HepG2 (cell line): Measurements from ENCODE around the gene ZMPSTE24. TPM values are rescaled to one million over a fixed set of nuclear protein-coding genes. Genes with fewer than 3 reads are reported as not detected.
A peak's percentile ranks its signal among the peaks of the same experiment; 100 is the strongest.

Experiments
- ATAC-seq: fragments of 200-7000 bp; cut with Tn5 transposase; 3 replicates; pipeline ENCODE4 v1.9.1; 2020; ENCODE audit warnings: mild to moderate bottlenecking, moderate library complexity
- BruUV-seq: library from RNA; stranded (reverse); fragments of 400-500 nt; replicated peaks from 2 replicates; lab custom pipeline; 2021; lab: Mats Ljungman, UMichigan
- CTCF ChIA-PET: fragments of 300-600 bp; formaldehyde crosslinking; extraction: SDS; loops from one replicate; lab custom pipeline; 2021; ENCODE audit warnings: low total read pairs, inconsistent platforms, low intra/inter-chr PET ratio; lab: Yijun Ruan, JAX
- POLR2A ChIA-PET: fragments of 350-600 bp; sonication (Branson Sonifier 250); formaldehyde crosslinking; loops from one replicate; lab custom pipeline; 2020; ENCODE audit warnings: antibody characterized with exemption, inconsistent platforms; lab: Yijun Ruan, JAX
- DNase-seq: peaks from one replicate; pipeline ENCODE4 v3.0.0-alpha.2; 2015; ENCODE audit warnings: low spot score
- FAIRE-seq: peaks from 3 replicates; lab custom pipeline; 2011; peaks lifted over from hg19 to GRCh38; lab: Jason Lieb, UNC
- H2AFZ ChIP-seq: one replicate; pipeline ENCODE4 v1.6.1; 2011; ENCODE audit warnings: low read length, inconsistent platforms
- H3K27ac ChIP-seq: fragments of 300-600 bp; 3 replicates; pipeline ENCODE4 v1.8.0; 2011; ENCODE audit warnings: mixed run types, mild to moderate bottlenecking, mixed read lengths, low read length, inconsistent platforms; ENCODE audit not compliant: insufficient read depth; ENCODE audit errors: extremely low read length
- H3K27me3 ChIP-seq, 2 experiments: fragments of 200-600 bp in 1 of 2; 2 replicates in 1 of 2; 3 replicates in 1 of 2; pipeline versions ENCODE4 v1.6.0 to v1.8.0; 2011; ENCODE audit warnings: low read length in 2 of 2, mild to moderate bottlenecking in 2 of 2, moderate library complexity in 2 of 2, inconsistent platforms in 1 of 2; ENCODE audit not compliant: insufficient read depth in 2 of 2, control insufficient read depth in 1 of 2
- H3K36me3 ChIP-seq, 2 experiments: fragments of 200-600 bp in 1 of 2; replicated peaks in 1 of 2; 2 replicates in 1 of 2; 3 replicates in 1 of 2; pipeline versions ENCODE4 v1.5.1 to v1.8.0; 2011; ENCODE audit warnings: low read length in 2 of 2, inconsistent platforms in 1 of 2; ENCODE audit not compliant: insufficient read depth in 2 of 2, control insufficient read depth in 1 of 2
- H3K4me1 ChIP-seq: 2 replicates; pipeline ENCODE4 v1.5.1; 2012; ENCODE audit warnings: low read length, inconsistent platforms; ENCODE audit not compliant: insufficient read depth
- H3K4me2 ChIP-seq: 2 replicates; pipeline ENCODE4 v1.6.0; 2011; ENCODE audit warnings: low read depth, low read length, inconsistent platforms
- H3K4me3 ChIP-seq, 3 experiments: fragments of 200-600 bp in 1 of 3; sonication (generic), shearing (Covaris generic) in 1 of 3; replicated peaks in 1 of 3; 2 replicates each; pipeline ENCODE4 v1.5.1; 2011 to 2016; ENCODE audit warnings: low read length in 3 of 3, inconsistent platforms in 2 of 3, low read depth in 2 of 3, mild to moderate bottlenecking in 2 of 3, control low read depth in 1 of 3, mixed read lengths in 1 of 3; ENCODE audit not compliant: insufficient read depth in 1 of 3
- H3K79me2 ChIP-seq: one replicate; pipeline ENCODE4 v1.6.1; 2011; ENCODE audit warnings: low read length, inconsistent platforms; ENCODE audit not compliant: insufficient read depth
- H3K9ac ChIP-seq: 2 replicates; pipeline ENCODE4 v1.6.0; 2011; ENCODE audit warnings: mild to moderate bottlenecking, low read depth, low read length, inconsistent platforms; ENCODE audit not compliant: insufficient read depth
- H3K9me3 ChIP-seq: 2 replicates; pipeline ENCODE4 v1.5.1; 2012; ENCODE audit warnings: mild to moderate bottlenecking, low read length
- H4K20me1 ChIP-seq: 2 replicates; pipeline ENCODE4 v1.6.0; 2011; ENCODE audit warnings: inconsistent platforms, mild to moderate bottlenecking, low read length, moderate library complexity; ENCODE audit not compliant: insufficient read depth
- ADNP ChIP-seq: sonication (generic); formaldehyde crosslinking; IDR thresholded peaks from 2 replicates; pipeline ENCODE4 v1.4.0; 2020; ENCODE audit warnings: missing genetic modification reagents
- JARID2 ChIP-seq: sonication (generic); formaldehyde crosslinking; IDR thresholded peaks from 2 replicates; pipeline ENCODE4 v1.8.1; 2023; ENCODE audit warnings: missing genetic modification reagents, inconsistent platforms; ENCODE audit not compliant: insufficient replicate concordance
- POGZ ChIP-seq: sonication (generic); formaldehyde crosslinking; IDR thresholded peaks from 2 replicates; pipeline ENCODE4 v1.4.0; 2020; ENCODE audit warnings: mild to moderate bottlenecking, missing genetic modification reagents
- SALL1 ChIP-seq: sonication (generic); formaldehyde crosslinking; IDR thresholded peaks from 2 replicates; pipeline ENCODE4 v1.8.0; 2022; ENCODE audit warnings: mild to moderate bottlenecking, missing genetic modification reagents
- YEATS4 ChIP-seq: sonication (generic); formaldehyde crosslinking; IDR thresholded peaks from 2 replicates; pipeline ENCODE4 v1.4.0; 2020; ENCODE audit warnings: missing genetic modification reagents, borderline replicate concordance
- ZFP36L2 ChIP-seq: sonication (generic); formaldehyde crosslinking; IDR thresholded peaks from 2 replicates; pipeline ENCODE4 v1.4.0; 2020; ENCODE audit warnings: missing genetic modification reagents
- ZNF337 ChIP-seq: sonication (generic); formaldehyde crosslinking; IDR thresholded peaks from 2 replicates; pipeline ENCODE4 v1.5.1; 2020; ENCODE audit warnings: missing genetic modification reagents, low read depth, mild to moderate bottlenecking, borderline replicate concordance
- ZNF451 ChIP-seq: sonication (generic); formaldehyde crosslinking; IDR thresholded peaks from 2 replicates; pipeline ENCODE4 v1.5.0; 2020; ENCODE audit warnings: mild to moderate bottlenecking, missing genetic modification reagents
- WGBS: methylation state at CpG from one replicate; pipeline ENCODE4 v1.1.6; 2017; ENCODE audit warnings: low lambda C conversion rate; 5-methylcytosine and 5-hydroxymethylcytosine counted together
- in situ Hi-C: cut with HindIII; loops from 2 replicates; pipeline ENCODE4 v1.10.0; 2017; ENCODE audit warnings: low pct_unique_long_range_greater_than_20kb; ENCODE audit not compliant: extremely low pct_ligation_motif_present
- intact Hi-C: fragments of 100-400 bp; cut with micrococcal nuclease; formaldehyde crosslinking; loops from one replicate; pipeline ENCODE4 v1.10.0; 2022; ENCODE audit not compliant: unreplicated experiment
- polyA plus RNA-seq, 8 experiments: library from polyadenylated mRNA; depleted of rRNA in 3 of 8; stranded (reverse) in 7 of 8; unstranded in 1 of 8; fragments of >200 nt; fragmentation: Illumina TruSeq in 4 of 8; extraction: Trizol in 4 of 8; gene quantifications; 2 replicates each; pipeline versions ENCODE4 v1.2.1 to v1.2.3, GENCODE V29; 2011 to 2016; ENCODE audit warnings: low read depth in 4 of 8, missing spikeins in 1 of 8, mixed read lengths in 1 of 8; ENCODE audit not compliant: insufficient read depth in 1 of 8
- total RNA-seq, 5 experiments: library from RNA; depleted of rRNA; stranded (reverse); fragments of >200 nt; fragmentation: Illumina TruSeq; extraction: Trizol; gene quantifications; 2 replicates each; pipeline ENCODE4 v1.2.3, GENCODE V29; 2016; ENCODE audit warnings: low read depth in 1 of 5
- TF ChIP-seq, protein P1 (sequence below): sonication (generic); IDR thresholded peaks from 2 replicates; pipeline ENCODE4 v1.6.1; 2016; ENCODE audit warnings: low read depth, borderline replicate concordance

The ZMPSTE24 gene
- total and polyA plus RNA-seq, 2 of the 13 experiments (the other 11 are each of a cell fraction or from before 2014, with no cell fraction given), result 13.6 to 60.2 TPM

DNA sequence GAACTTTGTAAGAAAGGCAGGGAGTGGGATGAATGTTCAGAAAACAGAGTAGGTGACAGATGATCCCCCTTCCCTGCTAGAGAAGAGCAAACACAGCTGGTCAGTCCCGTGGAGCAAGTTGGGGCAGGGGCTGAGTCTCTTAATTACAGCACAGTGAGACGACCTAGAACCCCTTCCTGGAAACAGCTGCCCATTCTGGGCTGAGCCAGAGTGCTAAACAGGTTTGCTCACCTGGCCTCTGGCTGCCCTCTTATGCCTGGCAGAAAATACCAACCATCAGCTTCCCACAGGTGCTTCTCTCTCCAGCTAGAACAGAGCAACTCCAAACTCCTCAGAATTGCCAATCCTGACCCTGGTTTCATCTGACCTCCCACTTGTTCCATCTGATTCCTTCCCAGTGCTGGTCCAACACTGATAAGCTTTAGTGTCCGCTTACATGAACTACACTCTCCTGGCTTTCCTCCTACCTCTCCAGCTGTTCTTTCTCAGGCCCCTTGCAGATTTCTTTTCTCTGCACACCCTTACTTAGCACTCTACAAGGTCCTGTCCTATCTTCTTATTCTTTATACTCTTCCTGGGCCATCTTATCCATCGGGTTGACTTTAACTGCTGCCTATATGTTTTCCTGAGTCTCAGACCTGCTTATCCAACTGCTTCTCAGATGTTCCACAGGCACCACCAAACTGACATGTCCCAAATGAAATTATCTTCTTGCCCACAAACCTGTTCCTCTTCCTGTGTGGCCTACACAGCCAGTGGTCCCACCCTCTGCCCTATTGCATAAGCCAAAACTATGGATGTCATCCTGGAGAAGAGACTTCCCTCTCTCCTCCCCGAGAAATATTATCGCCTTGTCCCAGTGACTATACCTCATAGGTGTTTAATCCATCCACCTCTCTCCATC is 81.6 kb downstream of the ZMPSTE24 start:
- Histone ChIP-seq H3K4me2 (peak overlapping the region; percentile 91), H3K27ac (no peak overlapping the region)
- 60% methylated on average over 5 of the region's 6 CpGs for WGBS
- TF ChIP-seq SALL1 (CRISPR knock-in tag) (0 out of 2 replicates have a peak, but pooled peaks have one; percentile 2), ZNF451 (CRISPR knock-in tag) (0 out of 2 replicates have a peak, but pooled peaks have one; percentile 14), POGZ (peak; percentile 12; the same call in 1 of the 2 replicates), ZFP36L2 (CRISPR knock-in tag) (no peak), ADNP (CRISPR knock-in tag) (0 out of 2 replicates have a peak, but pooled peaks have one; percentile 44), JARID2 (CRISPR knock-in tag) (no peak), YEATS4 (CRISPR knock-in tag) (peak; percentile 21; the same call in 1 of the 2 replicates), ZNF337 (peak; percentile 92; the same call in 1 of the 2 replicates)
- TF ChIP-seq, protein P1, sequence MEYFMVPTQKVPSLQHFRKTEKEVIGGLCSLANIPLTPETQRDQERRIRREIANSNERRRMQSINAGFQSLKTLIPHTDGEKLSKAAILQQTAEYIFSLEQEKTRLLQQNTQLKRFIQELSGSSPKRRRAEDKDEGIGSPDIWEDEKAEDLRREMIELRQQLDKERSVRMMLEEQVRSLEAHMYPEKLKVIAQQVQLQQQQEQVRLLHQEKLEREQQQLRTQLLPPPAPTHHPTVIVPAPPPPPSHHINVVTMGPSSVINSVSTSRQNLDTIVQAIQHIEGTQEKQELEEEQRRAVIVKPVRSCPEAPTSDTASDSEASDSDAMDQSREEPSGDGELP, result peak; percentile 3; the same call in 1 of the 2 replicates
- TF ChIP-seq, all 625 proteins: peak for 7
- DNase-seq (no peak), ATAC-seq (no peak), FAIRE-seq (no peak)
- ChIA-PET POLR2A (interaction anchor here (0.8 to 2.3 kb wide), 7 partner anchors 22 to 196 kb away, joined by 3 to 16 read pairs (median 4); no protein-coding TSS in a partner anchor), CTCF (interaction anchor here (0.7 to 2.7 kb wide), 6 partner anchors 24 to 261 kb away, joined by 3 to 16 read pairs (median 8); no protein-coding TSS in a partner anchor)
- H2AFZ ChIP-seq, result no peak overlapping the region
- peak overlapping the region in 1 of 3 experiments; percentile 54; a peak in 2 of 6 replicates for H3K4me3 ChIP-seq
- intact Hi-C loops, result loop anchor here (2.0 kb wide), 1 partner anchor 65 kb away; no protein-coding TSS in a partner anchor
- no peaks in the 10 kb centered on the region for H4K20me1 ChIP-seq
- H3K4me1 ChIP-seq, result peaks cover 65% of the 10 kb centered on the region
- 0 out of 2 replicates have a peak, but pooled peaks cover 6% of the 10 kb centered on the region for H3K9me3 ChIP-seq
- no TSS peak for BruUV-seq
- H3K36me3 ChIP-seq, result no peaks in the 10 kb centered on the region
- no peaks in the 10 kb centered on the region for H3K79me2 ChIP-seq
- H3K9ac ChIP-seq, result no peak overlapping the region
- in situ Hi-C loops, result loop anchor here (5.0 kb wide), 2 partner anchors 63 to 197 kb away; no protein-coding TSS in a partner anchor
- H3K27me3 ChIP-seq, result no peaks in the 10 kb centered on the region; a peak in 1 of 5 replicates
